ENCODE data around the gene POLR2E. TPM values are rescaled to one million over a fixed set of nuclear protein-coding genes. Genes with fewer than 3 reads are reported as not detected.

Gene POLR2E
- total RNA-seq, 1 experiment from 2014 or later: 279 TPM

- in situ Hi-C loops (cut with HindIII; ENCODE audit: low pct_unique_long_range_greater_than_20kb, low sequenced_read_pairs): no loop called here
- ATAC-seq (no peak), DNase-seq (ENCODE audit: low read depth, low spot score) (no peak)
- Histone ChIP-seq H3K4me1 (ENCODE audit: control insufficient read depth, insufficient read depth, low read length) (no peaks in the 10 kb centered on the region), H3K27ac (ENCODE audit: low read length) (no peak overlapping the region), H3K9me3 (ENCODE audit: control insufficient read depth, insufficient read depth, low read depth, low read length) (no peaks in the 10 kb centered on the region), H3K4me3 (ENCODE audit: low read depth in 2 of 2, low read length in 2 of 2) (no peak overlapping the region), H3K36me3 (ENCODE audit: control insufficient read depth, insufficient read depth, low read length) (no peaks in the 10 kb centered on the region), H3K27me3 (ENCODE audit: control insufficient read depth, insufficient read depth, low read length) (no peaks in the 10 kb centered on the region)
- BruUV-seq (replicated peaks): no TSS peak
- intact Hi-C loops (cut with micrococcal nuclease; ENCODE audit: unreplicated experiment): no loop called here
- ChIA-PET POLR2A (no interaction called here), CTCF (no interaction called here)
- TF ChIP-seq REST (IDR thresholded peaks at IDR 0.05; ENCODE audit: insufficient read depth in 1 of 2, low read depth in 2 of 2, low read length in 1 of 2) (no peak), POLR2AphosphoS5 (IDR thresholded peaks at IDR 0.05; ENCODE audit: low read depth, low read length) (no peak), SIN3A (IDR thresholded peaks at IDR 0.05; ENCODE audit: borderline replicate concordance, insufficient read depth, low read depth, low read length) (no peak), CTCF (IDR thresholded peaks at IDR 0.05) (no peak), TCF7L2 (IDR thresholded peaks at IDR 0.05; ENCODE audit: low read depth, low read length) (no peak)
These were observed 46.1 kb downstream of the POLR2E start for GRCh38 chr19:1049106-1049505.

GRCh38 chr19:1047696-1048147 is 47.5 kb downstream of the POLR2E start:
- no peak overlapping the region for H3K27ac ChIP-seq (ENCODE audit: low read length)
- DNase-seq (ENCODE audit: low read depth, low spot score) (no peak), ATAC-seq (no peak)
- no peak overlapping the region for H3K4me3 ChIP-seq (ENCODE audit: low read depth in 2 of 2, low read length in 2 of 2)
- H3K27me3 ChIP-seq (ENCODE audit: control insufficient read depth, insufficient read depth, low read length): no peaks in the 10 kb centered on the region
- no peak for TF ChIP-seq TCF7L2 (IDR thresholded peaks at IDR 0.05; ENCODE audit: low read depth, low read length)
- TF ChIP-seq POLR2AphosphoS5 (IDR thresholded peaks at IDR 0.05; ENCODE audit: low read depth, low read length): no peak
- no peak for TF ChIP-seq SIN3A (IDR thresholded peaks at IDR 0.05; ENCODE audit: borderline replicate concordance, insufficient read depth, low read depth, low read length)
- TF ChIP-seq REST (IDR thresholded peaks at IDR 0.05; ENCODE audit: insufficient read depth in 1 of 2, low read depth in 2 of 2, low read length in 1 of 2): no peak
- TF ChIP-seq CTCF (IDR thresholded peaks at IDR 0.05): no peak
- intact Hi-C loops (cut with micrococcal nuclease; ENCODE audit: unreplicated experiment): no loop called here
- no TSS peak for BruUV-seq (replicated peaks)
- CTCF ChIA-PET: interaction anchor here (0.6 to 1.0 kb wide), 2 partner anchors 17 to 38 kb away, joined by 3 to 7 read pairs; no protein-coding TSS in a partner anchor
- H3K4me1 ChIP-seq (ENCODE audit: control insufficient read depth, insufficient read depth, low read length): peaks cover 6% of the 10 kb centered on the region
- POLR2A ChIA-PET: no interaction called here
- H3K36me3 ChIP-seq (ENCODE audit: control insufficient read depth, insufficient read depth, low read length): no peaks in the 10 kb centered on the region
- no peaks in the 10 kb centered on the region for H3K9me3 ChIP-seq (ENCODE audit: control insufficient read depth, insufficient read depth, low read depth, low read length)
- in situ Hi-C loops (cut with HindIII; ENCODE audit: low pct_unique_long_range_greater_than_20kb, low sequenced_read_pairs): no loop called here

All from Panc1 (cell line).